GM18508 (cell line): ENCODE results near the gene SPART.
A peak's percentile ranks its signal among the peaks of the same experiment; 100 is the strongest.

Experiments used
- ATAC-seq: cut with Tn5 transposase; IDR thresholded peaks from one replicate; pipeline ENCODE4 v1.9.1; 2021; ENCODE audit warnings: moderate number of reproducible peaks; ENCODE audit not compliant: insufficient read depth, unreplicated experiment

SPART gene

GRCh38 chr13:36346222-36347083, at the start of gene SPART:
Gene SPART (minus strand): TSS chr13:36346394. CDS start chr13:36335830, 10,564 bp downstream.
- ATAC-seq, result peak; percentile 95

- ATAC-seq, result no peak
Observed at GRCh38 chr13:36395280-36395679, 49.1 kb upstream of the SPART start.

- no peak for ATAC-seq
Observed at GRCh38 chr13:36385489-36385888, 39.3 kb upstream of the SPART start.

GRCh38 chr13:36382030-36382429, 35.8 kb upstream of the SPART start:
- ATAC-seq, result no peak

GRCh38 chr13:36377826-36378468, 31.8 kb upstream of the SPART start:
- ATAC-seq, result no peak

GRCh38 chr13:36374063-36374462, 27.9 kb upstream of the SPART start:
- ATAC-seq, result no peak

- no peak for ATAC-seq
Observed at GRCh38 chr13:36371185-36371584, 25.0 kb upstream of the SPART start.

- ATAC-seq, result no peak
Observed at GRCh38 chr13:36370108-36370429, 23.9 kb upstream of the SPART start.

GRCh38 chr13:36369268-36370107, 23.3 kb upstream of the SPART start:
- ATAC-seq, result no peak

GRCh38 chr13:36366031-36366430, 19.8 kb upstream of the SPART start:
- ATAC-seq, result no peak

GRCh38 chr13:36363366-36363863, 17.2 kb upstream of the SPART start:
- no peak for ATAC-seq

GRCh38 chr13:36362914-36363313, 16.7 kb upstream of the SPART start:
- no peak for ATAC-seq

- no peak for ATAC-seq
Observed at GRCh38 chr13:36362251-36362650, 16.1 kb upstream of the SPART start.

GRCh38 chr13:36360903-36361302, 14.7 kb upstream of the SPART start:
- ATAC-seq, result no peak

GRCh38 chr13:36359301-36359950, 13.2 kb upstream of the SPART start:
- no peak for ATAC-seq

- no peak for ATAC-seq
Observed at GRCh38 chr13:36358175-36358718, 12.1 kb upstream of the SPART start.

GRCh38 chr13:36357692-36358091, 11.5 kb upstream of the SPART start:
- no peak for ATAC-seq

- no peak for ATAC-seq
Observed at GRCh38 chr13:36357231-36357630, 11.0 kb upstream of the SPART start.

- ATAC-seq, result no peak
Observed at GRCh38 chr13:36356058-36356457, 9.9 kb upstream of the SPART start.

GRCh38 chr13:36355632-36356031, 9.4 kb upstream of the SPART start:
- no peak for ATAC-seq
